ENCODE results near the gene RALGAPA1.

- TF ChIP-seq CTCF (conservative IDR thresholded peaks at IDR 0.05 in 1 of 2, IDR thresholded peaks at IDR 0.05 in 1 of 2; ENCODE audit: low read depth in 1 of 2, low read length in 2 of 2) (no peak), EZH2 (IDR thresholded peaks at IDR 0.05; ENCODE audit: low read length, missing control alignments) (no peak)
Measured at GRCh38 chr14:35712466-35712865, 96.6 kb downstream of the RALGAPA1 start.

Data from fibroblast of lung (primary cell).